GM19351 (cell line): ENCODE results near the gene ABTB1.

Experiments
- ATAC-seq: cut with Tn5 transposase; IDR thresholded peaks from one replicate; pipeline ENCODE4 v1.9.1; 2021; ENCODE audit warnings: mild to moderate bottlenecking, moderate library complexity; ENCODE audit not compliant: unreplicated experiment

The ABTB1 gene

GRCh38 chr3:127719369-127719768 is 46.6 kb downstream of the ABTB1 start:
- no peak for ATAC-seq

DNA sequence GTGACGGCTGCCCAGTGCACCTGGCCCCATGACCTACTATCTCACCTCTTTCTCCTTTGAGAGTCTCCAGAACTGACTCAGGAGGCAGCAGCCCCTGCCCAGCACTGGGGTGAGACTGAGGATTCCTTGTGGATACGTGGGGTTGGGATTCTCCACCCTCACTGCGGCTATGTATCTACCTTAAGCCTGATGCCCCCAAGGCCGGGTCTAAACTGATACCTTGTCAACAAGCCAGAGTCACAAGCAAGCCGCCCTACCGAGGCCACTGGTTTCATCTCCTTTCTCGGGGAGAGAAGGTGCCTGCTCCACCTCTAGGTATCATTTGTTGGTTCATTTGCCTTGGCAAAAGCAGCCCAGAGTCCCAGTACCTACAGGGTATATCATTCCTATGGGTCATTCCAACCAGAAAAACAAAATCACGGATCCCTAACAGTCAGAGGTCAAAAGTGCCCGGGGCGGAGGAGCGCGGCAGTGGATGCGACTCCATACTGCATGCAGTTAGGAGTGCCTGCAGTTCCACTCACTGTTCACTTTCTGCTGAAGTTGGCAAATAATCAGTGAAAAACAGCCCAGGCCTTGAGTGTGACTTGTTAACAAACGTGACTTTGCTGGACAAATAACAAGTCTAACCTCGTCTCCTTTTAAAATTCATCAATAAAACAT is 47.5 kb downstream of the ABTB1 start:
- no peak for ATAC-seq

- no peak for ATAC-seq
These were observed 48.5 kb downstream of the ABTB1 start for GRCh38 chr3:127720985-127721935.

DNA sequence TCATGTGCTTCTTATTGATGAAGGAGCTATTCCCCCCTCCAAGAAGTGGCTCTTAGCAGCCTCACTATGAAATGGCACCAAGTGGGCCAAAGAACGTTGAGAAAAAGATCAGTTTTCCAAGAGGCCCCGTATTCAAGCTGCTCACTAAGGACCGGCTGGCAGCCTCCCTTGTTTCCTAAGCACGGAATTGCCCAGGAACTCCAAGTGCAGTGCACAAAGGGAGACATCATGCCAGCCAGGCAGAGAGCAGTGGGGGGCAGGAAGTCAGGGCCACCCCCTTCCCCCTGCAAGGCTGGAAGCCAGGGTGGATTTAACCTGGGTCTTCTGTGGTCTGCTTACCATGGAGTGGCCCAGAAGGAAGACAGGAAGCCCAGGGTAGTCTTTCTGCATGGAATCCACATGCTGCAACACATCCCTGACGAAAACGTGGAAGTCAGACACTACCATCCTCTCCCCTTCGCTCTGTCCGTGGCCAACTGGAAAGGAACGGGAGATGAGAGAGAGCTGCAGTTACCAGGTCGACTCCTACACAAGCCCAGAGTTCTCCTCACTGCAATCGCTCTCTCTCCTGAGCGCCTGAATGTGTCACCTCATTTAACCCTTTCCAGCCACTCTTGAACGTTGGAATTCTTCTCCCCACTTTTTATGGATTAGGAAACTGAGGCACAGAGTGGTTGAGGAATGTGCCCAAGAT is 49.5 kb downstream of the ABTB1 start:
- ATAC-seq, result no peak

DNA sequence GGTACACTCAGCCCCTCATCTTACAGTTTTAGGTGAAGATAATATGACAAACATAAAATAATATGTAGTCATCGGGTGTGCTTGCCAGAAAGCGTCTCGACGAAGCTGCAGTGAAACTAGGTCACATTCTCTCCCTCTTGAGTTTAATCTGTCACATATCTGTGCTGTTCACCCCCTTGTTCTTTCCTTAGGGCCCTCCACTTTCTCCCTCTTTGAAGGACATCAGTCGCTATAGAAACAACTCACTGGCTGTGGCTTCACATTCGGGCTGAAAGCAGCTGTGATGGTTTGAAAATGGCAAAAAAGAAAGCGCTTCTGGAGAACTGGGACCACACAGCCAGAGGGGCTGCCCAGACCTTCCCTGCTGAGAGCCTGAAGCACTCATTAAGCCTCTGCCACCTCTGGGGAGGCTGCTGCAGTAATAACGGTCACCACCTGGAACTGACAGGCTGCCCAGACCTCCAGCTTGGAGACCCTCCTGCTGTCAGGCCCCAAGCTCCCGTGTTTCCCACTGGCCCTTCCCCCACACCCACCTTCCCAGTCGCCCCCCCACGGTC is 50.3 kb downstream of the ABTB1 start:
- ATAC-seq, result no peak

GRCh38 chr3:127726894-127727293 is 54.1 kb downstream of the ABTB1 start:
- no peak for ATAC-seq

DNA sequence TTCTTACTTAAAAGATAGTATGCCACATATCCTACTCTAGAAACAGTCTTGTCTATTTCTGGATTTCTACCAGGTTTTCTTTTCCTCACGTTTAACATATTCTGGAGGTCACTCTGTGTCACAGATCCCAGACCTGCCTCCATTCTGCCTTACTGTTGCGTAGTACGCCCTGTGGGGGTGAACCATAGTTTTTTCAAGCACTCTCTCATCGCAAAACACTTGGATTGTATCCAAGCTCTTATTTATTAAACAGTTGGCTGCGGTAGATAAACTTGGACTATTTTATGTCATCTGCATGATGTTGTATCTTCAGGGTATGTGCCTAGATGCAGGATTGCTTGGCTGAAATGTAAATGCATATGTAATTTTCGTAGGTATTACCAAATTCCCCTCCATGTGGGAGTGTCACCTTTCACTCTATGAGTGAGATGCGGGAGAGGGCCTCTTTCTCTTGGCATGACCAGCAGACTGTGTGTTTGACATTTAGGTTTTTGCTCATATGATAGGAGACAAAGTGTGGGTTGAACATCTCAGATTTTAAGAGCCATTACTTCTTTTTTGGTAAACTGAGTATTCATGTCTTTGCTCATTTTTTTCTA is 55.8 kb downstream of the ABTB1 start:
- ATAC-seq, result no peak

DNA sequence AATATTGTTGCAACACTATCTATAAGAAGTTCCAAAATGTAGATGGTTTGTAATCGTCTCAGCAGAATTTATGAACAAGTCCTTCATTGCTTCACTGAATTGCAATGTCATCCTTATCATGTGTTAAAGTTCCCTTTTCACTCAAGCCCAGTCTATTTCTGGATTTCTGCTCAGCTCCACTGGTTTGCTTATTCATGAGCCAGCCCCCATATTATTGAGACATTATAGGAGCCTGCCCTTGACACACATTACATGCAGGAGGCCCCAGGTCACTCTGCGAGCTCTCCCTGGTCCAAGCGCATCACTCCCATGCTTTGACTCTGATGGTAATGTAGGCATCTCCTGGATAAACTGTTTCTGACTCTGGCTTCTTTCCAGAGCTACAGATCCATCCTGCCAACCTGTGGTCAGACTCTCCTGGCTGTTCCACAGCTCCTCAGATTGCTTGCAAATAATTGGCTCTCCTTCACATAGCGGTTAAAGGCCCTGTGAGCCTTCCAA is 56.9 kb downstream of the ABTB1 start:
- no peak for ATAC-seq

- ATAC-seq, result no peak
These were observed 57.4 kb downstream of the ABTB1 start for GRCh38 chr3:127730171-127730570.
